Left ventricle myocardium superior (tissue), 1 donor: Measurements from ENCODE around the gene HOXA9. TPM values are rescaled to one million over a fixed set of nuclear protein-coding genes. Genes with fewer than 3 reads are reported as not detected.

Experiments
- microRNA-seq: library from miRNA; unstranded; fragments of <30 nt; microRNA quantifications from one replicate; pipeline ENCODE4 v1.2.0, GENCODE V29; 2020; ENCODE audit warnings: borderline number of aligned reads
- total RNA-seq: library from RNA; stranded (reverse); fragmentation: NEBNext Ultra II Directional; extraction: Animal tissue kit (Norgen Biotek cat#: 25700); gene quantifications from one replicate; pipeline ENCODE4 v1.2.1, GENCODE V29; 2021
- donor health status: DM: no; HTN: yes; CAD: no; lungs with severe emphysema.

The HOXA9 gene
- total RNA-seq, 1 donor from 2014 or later, result not detected

Small RNAs within 50 kb of the gene (microRNA-seq; reads per million reads assigned to microRNA genes)
- gene MIR196B, result 9.8 reads per million, percentile 4 among the genes with 10 or more reads in this experiment

Other genes starting within 250 kb of the HOXA9 start
- gene HOXA1, start 69.5 kb downstream of the HOXA9 start, total RNA-seq, result not detected
- 0.12 TPM for gene HOXA2, start 62.9 kb downstream of the HOXA9 start, total RNA-seq
- 0.15 TPM for gene HOXA4, start 34.8 kb downstream of the HOXA9 start, total RNA-seq
- gene HOXA5, start 21.9 kb downstream of the HOXA9 start, total RNA-seq, result not detected
- gene HOXA6, start 17.8 kb downstream of the HOXA9 start, total RNA-seq, result not detected
- 0.72 TPM for gene HOXA3, start 13.0 kb downstream of the HOXA9 start, total RNA-seq
- not detected for gene HOXA7, start 8.9 kb downstream of the HOXA9 start, total RNA-seq
- not detected for gene HOXA10, start 8.8 kb upstream of the HOXA9 start, total RNA-seq
- gene HOXA11, start 19.7 kb upstream of the HOXA9 start, total RNA-seq, result not detected
- gene HOXA13, start 34.6 kb upstream of the HOXA9 start, total RNA-seq, result not detected
- gene EVX1, start 77.3 kb upstream of the HOXA9 start, total RNA-seq, result not detected